ENCODE measurements around the gene PLTP. TPM values are rescaled to one million over a fixed set of nuclear protein-coding genes. Genes with fewer than 3 reads are reported as not detected.

Gene PLTP
- total and polyA plus RNA-seq, 4 donors: 80.7 to 445 (median 108) TPM

DNA sequence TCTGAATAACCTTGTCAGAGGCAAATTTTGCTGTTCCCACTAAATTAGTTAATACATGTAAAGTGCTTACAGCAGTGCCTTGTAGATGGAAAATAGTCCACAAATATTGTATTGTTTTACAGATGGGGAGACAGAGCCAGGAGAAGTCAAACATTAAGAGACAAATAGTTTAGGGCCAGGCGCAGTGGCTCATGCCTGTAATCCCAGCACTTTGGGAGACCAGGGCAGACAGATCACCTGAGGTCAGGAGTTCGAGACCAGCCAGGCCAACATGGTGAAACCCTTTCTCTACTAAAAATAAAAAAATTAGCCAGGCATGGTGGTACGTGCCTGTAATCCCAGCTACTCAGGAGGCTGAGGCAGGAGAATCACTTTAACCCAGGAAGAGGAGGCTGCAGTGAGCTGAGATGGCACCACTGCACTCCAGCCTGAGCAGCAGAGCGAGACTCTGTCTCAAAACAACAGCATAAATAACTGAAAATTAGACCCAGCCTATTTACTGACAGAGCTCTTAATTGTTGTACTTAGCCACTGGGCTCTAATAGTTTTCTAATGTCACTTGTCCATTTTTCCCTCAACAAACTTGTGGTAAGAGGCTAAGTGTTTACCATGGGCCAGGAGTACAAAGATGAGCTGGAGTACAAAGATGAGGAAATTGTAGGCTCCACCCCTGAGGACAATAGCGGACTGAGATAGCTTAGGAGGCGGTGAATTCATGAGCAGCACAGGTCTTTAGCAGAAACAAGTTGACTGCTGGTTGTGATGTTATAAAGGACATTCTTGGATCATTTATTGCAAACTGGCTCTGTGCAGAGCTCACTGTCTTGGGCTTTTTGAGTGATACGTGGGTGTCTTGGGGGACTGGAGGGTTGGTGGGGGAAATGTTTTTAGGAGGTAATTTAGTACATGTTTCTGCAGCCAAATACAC, 48.1 kb downstream of the PLTP start:
- Histone ChIP-seq H3K4me1 (ENCODE audit: control insufficient read depth in 1 of 2, insufficient read depth in 2 of 2, low read length in 2 of 2) (no peaks in the 10 kb centered on the region), H3K27me3 (ENCODE audit: control insufficient read depth in 1 of 2, insufficient read depth in 2 of 2, low read length in 1 of 2) (no peaks in the 10 kb centered on the region), H3K9me3 (ENCODE audit: control insufficient read depth, low read length) (no peaks in the 10 kb centered on the region), H3K27ac (ENCODE audit: low read depth in 1 of 2, low read length in 2 of 2) (no peak overlapping the region), H3K4me3 (ENCODE audit: low read length in 2 of 2) (no peak overlapping the region), H3K36me3 (ENCODE audit: control insufficient read depth in 1 of 2, insufficient read depth in 2 of 2, low read length in 1 of 2) (no peaks in the 10 kb centered on the region)
- WGBS, 2 donors: 88 to 91% methylated on average over 7 of the region's 7 CpGs
- no peak for ATAC-seq (ENCODE audit: low FRiP score)
- intact Hi-C loops (cut with DNase I): no loop called here
- no peak for DNase-seq

DNA sequence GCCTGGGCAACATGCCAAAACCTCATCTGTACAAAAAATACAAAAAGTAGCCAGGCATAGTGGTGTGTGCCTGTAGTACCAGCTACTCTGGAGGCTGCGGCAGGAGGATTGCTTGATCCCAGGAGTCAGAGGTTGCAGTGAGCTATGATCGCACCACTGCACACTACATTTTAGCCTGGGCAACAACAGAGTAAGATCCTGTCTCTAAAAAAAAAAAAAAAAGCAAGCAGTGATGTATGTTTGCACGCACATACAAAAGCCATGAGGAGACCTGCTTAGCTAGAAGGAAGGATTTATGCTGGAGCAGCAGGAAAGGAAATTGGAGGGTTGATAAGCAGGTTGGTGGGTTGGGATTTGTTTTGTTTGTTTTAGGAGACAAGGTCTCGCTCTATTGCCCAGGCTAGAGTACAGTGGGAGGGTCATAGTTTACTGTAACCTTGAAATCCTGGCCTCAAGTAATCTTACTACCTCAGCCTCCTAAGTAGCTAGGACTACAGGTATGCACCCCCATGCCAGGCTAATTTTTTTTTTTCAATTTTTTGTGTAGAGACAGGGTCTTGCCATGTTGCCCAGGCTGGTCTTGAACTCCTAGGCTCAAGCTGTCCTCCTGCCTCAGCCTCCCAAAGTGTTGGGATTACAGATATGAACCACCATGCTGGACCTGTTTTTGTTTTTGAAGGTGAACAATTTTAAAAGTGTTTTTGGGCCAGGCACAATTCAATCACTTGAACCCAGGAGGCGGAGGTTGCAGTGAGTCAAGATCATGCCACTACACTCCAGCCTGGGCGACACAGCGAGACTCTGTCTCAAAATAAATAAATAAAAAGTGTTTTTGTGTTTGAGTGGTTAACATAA, 50.5 kb downstream of the PLTP start:
- H3K9me3 ChIP-seq (ENCODE audit: control insufficient read depth, low read length): no peaks in the 10 kb centered on the region
- H3K36me3 ChIP-seq (ENCODE audit: control insufficient read depth in 1 of 2, insufficient read depth in 2 of 2, low read length in 1 of 2): no peaks in the 10 kb centered on the region
- H3K27ac ChIP-seq (ENCODE audit: low read depth in 1 of 2, low read length in 2 of 2): no peak overlapping the region
- no peaks in the 10 kb centered on the region for H3K4me1 ChIP-seq (ENCODE audit: control insufficient read depth in 1 of 2, insufficient read depth in 2 of 2, low read length in 2 of 2)
- H3K27me3 ChIP-seq (ENCODE audit: control insufficient read depth in 1 of 2, insufficient read depth in 2 of 2, low read length in 1 of 2): no peaks in the 10 kb centered on the region
- no peak for DNase-seq
- 85 to 86% methylated on average over 7 of the region's 7 CpGs for WGBS, 2 donors
- no peak overlapping the region for H3K4me3 ChIP-seq (ENCODE audit: low read length in 2 of 2)
- no peak for ATAC-seq (ENCODE audit: low FRiP score)
- intact Hi-C loops (cut with DNase I): no loop called here

DNA sequence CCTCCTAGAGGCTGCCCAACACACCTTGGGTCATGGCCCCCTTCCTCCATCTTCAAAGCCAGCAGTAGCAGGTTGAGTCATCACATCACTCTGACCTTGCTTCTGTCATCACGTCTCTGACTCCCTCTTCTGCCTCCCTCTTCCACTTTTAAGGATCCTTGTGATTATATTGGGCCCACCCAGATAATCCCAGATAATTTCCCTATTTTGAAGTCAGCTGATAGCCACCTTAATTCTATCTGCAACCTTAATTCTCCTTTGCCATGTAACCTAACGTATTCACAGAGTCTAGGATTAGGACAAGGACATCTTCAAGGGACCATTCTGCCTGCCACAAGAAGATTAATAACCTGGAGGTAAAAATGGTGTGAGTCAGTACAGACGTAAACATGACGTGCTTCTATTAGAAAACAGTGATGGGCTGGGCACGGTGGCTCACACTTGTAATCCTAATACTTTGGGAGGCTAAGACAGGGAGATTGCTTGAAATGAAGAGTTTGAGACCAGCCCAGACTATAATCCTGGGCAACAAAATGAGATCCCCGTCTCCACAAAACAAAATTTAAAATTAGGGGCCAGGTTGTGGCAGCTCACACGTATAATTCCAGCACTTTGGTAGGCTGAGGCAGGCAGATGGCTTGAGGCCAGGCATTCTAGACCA, 51.3 kb downstream of the PLTP start:
- intact Hi-C loops (cut with DNase I): no loop called here
- Histone ChIP-seq H3K9me3 (ENCODE audit: control insufficient read depth, low read length) (no peaks in the 10 kb centered on the region), H3K4me3 (ENCODE audit: low read length in 2 of 2) (no peak overlapping the region), H3K36me3 (ENCODE audit: control insufficient read depth in 1 of 2, insufficient read depth in 2 of 2, low read length in 1 of 2) (no peaks in the 10 kb centered on the region), H3K4me1 (ENCODE audit: control insufficient read depth in 1 of 2, insufficient read depth in 2 of 2, low read length in 2 of 2) (no peaks in the 10 kb centered on the region), H3K27ac (ENCODE audit: low read depth in 1 of 2, low read length in 2 of 2) (no peak overlapping the region), H3K27me3 (ENCODE audit: control insufficient read depth in 1 of 2, insufficient read depth in 2 of 2, low read length in 1 of 2) (no peaks in the 10 kb centered on the region)
- ATAC-seq (ENCODE audit: low FRiP score): no peak
- WGBS, 2 donors: 47 to 64% methylated on average over 7 of the region's 7 CpGs
- no peak for DNase-seq

DNA sequence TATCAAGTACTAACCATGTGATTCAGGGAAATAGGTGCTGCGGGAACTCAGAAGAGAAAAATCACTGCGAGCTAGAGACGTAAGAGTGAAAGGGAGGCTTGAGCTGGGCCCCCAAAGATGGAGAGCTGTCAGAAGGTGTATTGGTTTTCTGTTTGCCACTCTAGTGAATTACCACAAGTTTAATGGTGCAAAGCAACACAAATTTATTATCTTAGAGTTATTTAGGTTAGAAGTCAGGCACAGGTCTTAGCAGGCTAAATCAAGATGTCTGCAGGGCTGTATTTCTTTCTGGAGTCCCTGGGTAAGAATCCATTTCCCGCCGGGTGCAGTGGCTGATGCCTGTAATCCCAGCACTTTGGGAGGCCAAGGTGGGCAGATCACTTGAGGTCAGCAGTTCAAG, 52.0 kb downstream of the PLTP start:
- Histone ChIP-seq H3K4me3 (ENCODE audit: low read length in 2 of 2) (no peak overlapping the region), H3K9me3 (ENCODE audit: control insufficient read depth, low read length) (no peaks in the 10 kb centered on the region), H3K36me3 (ENCODE audit: control insufficient read depth in 1 of 2, insufficient read depth in 2 of 2, low read length in 1 of 2) (no peaks in the 10 kb centered on the region), H3K27me3 (ENCODE audit: control insufficient read depth in 1 of 2, insufficient read depth in 2 of 2, low read length in 1 of 2) (no peaks in the 10 kb centered on the region), H3K27ac (ENCODE audit: low read depth in 1 of 2, low read length in 2 of 2) (no peak overlapping the region), H3K4me1 (ENCODE audit: control insufficient read depth in 1 of 2, insufficient read depth in 2 of 2, low read length in 2 of 2) (peaks cover 0 to 2% of the 10 kb centered on the region in 2 donors)
- intact Hi-C loops (cut with DNase I): no loop called here
- WGBS, 2 donors: 84 to 86% methylated on average over 5 of the region's 5 CpGs
- no peak for DNase-seq
- no peak for ATAC-seq (ENCODE audit: low FRiP score)

DNA sequence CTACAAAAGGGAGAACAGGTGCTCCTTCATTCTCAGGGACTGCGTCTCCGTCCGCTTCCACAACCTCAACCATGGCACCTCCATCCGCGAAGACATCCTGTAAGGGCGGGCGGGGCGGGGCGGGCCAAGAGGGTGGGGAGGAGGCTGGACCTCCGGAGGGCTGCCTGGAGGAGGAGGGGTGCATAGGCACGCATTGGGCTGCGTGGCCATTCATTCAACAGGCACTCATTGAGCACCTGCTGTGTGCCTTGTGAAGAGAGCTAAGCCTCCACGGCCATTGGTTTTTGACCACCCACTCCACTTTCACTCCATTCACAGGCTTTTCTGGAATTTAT, 54.1 kb downstream of the PLTP start:
- H3K4me3 ChIP-seq (ENCODE audit: low read length in 2 of 2): peak overlapping the region; percentile 36 to 55
- H3K4me1 ChIP-seq (ENCODE audit: control insufficient read depth in 1 of 2, insufficient read depth in 2 of 2, low read length in 2 of 2): peaks cover 0 to 3% of the 10 kb centered on the region in 2 donors
- H3K27ac ChIP-seq (ENCODE audit: low read depth in 1 of 2, low read length in 2 of 2): peak overlapping the region in 1 of 2 donors; percentile 39
- no peaks in the 10 kb centered on the region for H3K27me3 ChIP-seq (ENCODE audit: control insufficient read depth in 1 of 2, insufficient read depth in 2 of 2, low read length in 1 of 2)
- no peak for DNase-seq
- ATAC-seq (ENCODE audit: low FRiP score): no peak
- H3K36me3 ChIP-seq (ENCODE audit: control insufficient read depth in 1 of 2, insufficient read depth in 2 of 2, low read length in 1 of 2): no peaks in the 10 kb centered on the region
- intact Hi-C loops (cut with DNase I): loop anchor here in 1 of 2 donors (2.0 kb wide), 1 partner anchor 23 kb away; no protein-coding TSS in a partner anchor
- 8 to 12% methylated on average over 13 of the region's 13 CpGs for WGBS, 2 donors
- no peaks in the 10 kb centered on the region for H3K9me3 ChIP-seq (ENCODE audit: control insufficient read depth, low read length)

DNA sequence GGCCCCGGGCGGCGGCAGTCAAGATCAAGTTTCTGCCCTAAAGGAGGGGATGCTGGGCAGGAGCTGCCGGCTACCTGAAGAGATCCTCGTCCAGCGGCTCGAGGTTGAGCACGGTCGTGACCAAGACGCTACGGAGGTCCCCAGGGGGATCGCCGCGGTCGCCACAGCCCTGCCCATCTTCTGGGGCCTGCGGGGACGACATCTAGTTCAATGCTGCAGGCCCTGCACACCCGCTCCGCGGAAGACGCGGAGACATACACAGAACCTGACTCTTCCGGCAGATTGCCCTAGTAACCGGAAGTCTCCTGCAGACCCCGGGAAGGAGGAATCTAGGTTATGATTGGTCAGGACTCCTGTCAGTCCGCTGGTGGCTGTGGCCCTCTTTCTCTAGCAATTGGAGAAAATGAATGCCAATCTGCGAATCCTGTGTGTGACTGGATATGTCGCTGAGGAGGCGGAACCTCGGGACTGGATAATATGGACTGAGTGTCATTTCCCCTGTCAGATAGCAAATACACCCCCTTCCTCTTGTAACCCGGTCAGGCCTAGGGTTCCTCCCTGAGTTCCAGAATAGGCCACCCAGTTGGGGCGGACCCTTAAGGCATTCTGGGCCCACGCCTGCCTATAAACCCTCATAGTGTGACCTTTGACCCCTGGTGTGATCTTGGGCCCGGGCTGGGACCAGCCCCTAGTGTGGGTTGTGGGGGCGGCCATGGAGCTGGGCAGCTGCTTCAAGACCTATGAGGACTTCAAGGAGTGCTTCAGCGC, 54.7 kb downstream of the PLTP start, which contains the start of the genes ACOT8 and ZSWIM3:
TSS of gene ACOT8 (minus strand) at position 279 of the 768 bp plus-strand sequence. CDS start at position 202, 77 bp downstream.
TSS of gene ZSWIM3 (plus strand) at position 501 of the 768 bp plus-strand sequence. CDS start at position 713, 212 bp downstream.
- intact Hi-C loops (cut with DNase I): loop anchor here in 1 of 2 donors (2.0 kb wide), 1 partner anchor 22 kb away; no protein-coding TSS in a partner anchor
- Histone ChIP-seq H3K4me1 (ENCODE audit: control insufficient read depth in 1 of 2, insufficient read depth in 2 of 2, low read length in 2 of 2) (peaks cover 0 to 3% of the 10 kb centered on the region in 2 donors), H3K4me3 (ENCODE audit: low read length in 2 of 2) (peak within 1 kb of the TSS; percentile 77 to 91), H3K9me3 (ENCODE audit: control insufficient read depth, low read length) (no peaks in the 10 kb centered on the region), H3K36me3 (ENCODE audit: control insufficient read depth in 1 of 2, insufficient read depth in 2 of 2, low read length in 1 of 2) (no peaks in the 10 kb centered on the region), H3K27me3 (ENCODE audit: control insufficient read depth in 1 of 2, insufficient read depth in 2 of 2, low read length in 1 of 2) (no peaks in the 10 kb centered on the region), H3K27ac (ENCODE audit: low read depth in 1 of 2, low read length in 2 of 2) (peak within 1 kb of the TSS in 1 of 2 donors; percentile 39)
- DNase-seq: peak; percentile 90 to 96
- 0 to 1% methylated on average over 34 to 36 of the region's 36 CpGs for WGBS, 2 donors
- ATAC-seq (ENCODE audit: low FRiP score): peak; percentile 97

DNA sequence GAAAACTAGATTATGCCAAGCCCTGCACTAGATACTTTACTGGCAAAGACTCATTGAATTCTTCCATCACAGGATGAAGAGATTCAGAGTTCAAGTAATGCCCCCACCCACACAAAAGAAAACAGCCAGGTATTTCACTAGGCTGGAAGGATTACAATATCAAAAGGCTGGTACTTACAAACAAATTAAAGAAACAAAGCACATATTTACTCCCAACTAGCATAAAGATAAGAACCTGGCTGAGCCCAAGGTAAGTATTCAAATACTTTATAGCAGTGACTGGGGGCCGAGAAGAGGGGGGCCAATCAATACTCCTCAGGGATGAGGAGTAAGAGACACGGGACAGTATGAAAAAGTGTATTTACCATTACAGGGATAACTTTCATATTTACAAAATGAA, 58.5 kb downstream of the PLTP start:
- 52 to 84% methylated on average over 2 of the region's 2 CpGs for WGBS, 2 donors
- ATAC-seq (ENCODE audit: low FRiP score): no peak
- H3K4me1 ChIP-seq (ENCODE audit: control insufficient read depth in 1 of 2, insufficient read depth in 2 of 2, low read length in 2 of 2): peaks cover 0 to 3% of the 10 kb centered on the region in 2 donors

More for the DNA sequence above, 58.5 kb downstream of the PLTP start:
- no peaks in the 10 kb centered on the region for H3K9me3 ChIP-seq (ENCODE audit: control insufficient read depth, low read length)
- H3K27ac ChIP-seq (ENCODE audit: low read depth in 1 of 2, low read length in 2 of 2): no peak overlapping the region
- H3K4me3 ChIP-seq (ENCODE audit: low read length in 2 of 2): no peak overlapping the region
- no peak for DNase-seq
- H3K36me3 ChIP-seq (ENCODE audit: control insufficient read depth in 1 of 2, insufficient read depth in 2 of 2, low read length in 1 of 2): peaks cover 0 to 4% of the 10 kb centered on the region in 2 donors
- intact Hi-C loops (cut with DNase I): no loop called here
- no peaks in the 10 kb centered on the region for H3K27me3 ChIP-seq (ENCODE audit: control insufficient read depth in 1 of 2, insufficient read depth in 2 of 2, low read length in 1 of 2)

Data from aorta (tissue), 5 donors.